KG1 (cell line): ENCODE results near the gene CACNA1A.
"Not testable (repeated sequence)": the region's sequence is repeated elsewhere in the genome, so short reads cannot be mapped to it uniquely, and the experiment has no call there.

ENCODE experiments used
- DNase-seq: peaks from one replicate; lab custom pipeline; 2025; lab: John Stamatoyannopoulos, UW

Gene CACNA1A

GRCh38 chr19:13427273-13428051 lies 78.8 kb downstream of the CACNA1A start:
- no peak for DNase-seq

- not testable (repeated sequence) for DNase-seq
Measured at GRCh38 chr19:13425875-13426274, 80.4 kb downstream of the CACNA1A start.

- no peak for DNase-seq
Measured at GRCh38 chr19:13425151-13425550, 81.1 kb downstream of the CACNA1A start.

- DNase-seq, result no peak
Measured at GRCh38 chr19:13420780-13421179, 85.5 kb downstream of the CACNA1A start.

- no peak for DNase-seq
Measured at GRCh38 chr19:13417054-13417453, 89.2 kb downstream of the CACNA1A start.

GRCh38 chr19:13411899-13412298 lies 94.4 kb downstream of the CACNA1A start:
- DNase-seq, result no peak

- no peak for DNase-seq
Measured at GRCh38 chr19:13410946-13411345, 95.3 kb downstream of the CACNA1A start.

GRCh38 chr19:13408889-13409518 lies 97.3 kb downstream of the CACNA1A start:
- no peak for DNase-seq

GRCh38 chr19:13404236-13404635 lies 102.0 kb downstream of the CACNA1A start:
- DNase-seq, result no peak

GRCh38 chr19:13401388-13401787 lies 104.9 kb downstream of the CACNA1A start:
- DNase-seq, result no peak

GRCh38 chr19:13400296-13400695 lies 106.0 kb downstream of the CACNA1A start:
- DNase-seq, result no peak

GRCh38 chr19:13399746-13400145 lies 106.5 kb downstream of the CACNA1A start:
- DNase-seq, result no peak

GRCh38 chr19:13398780-13399726 lies 107.2 kb downstream of the CACNA1A start:
- DNase-seq, result no peak

GRCh38 chr19:13398182-13398581 lies 108.1 kb downstream of the CACNA1A start:
- no peak for DNase-seq

- no peak for DNase-seq
Measured at GRCh38 chr19:13396250-13397080, 109.8 kb downstream of the CACNA1A start.

GRCh38 chr19:13382633-13382938 lies 123.7 kb downstream of the CACNA1A start:
- DNase-seq, result no peak

GRCh38 chr19:13381827-13382632 lies 124.2 kb downstream of the CACNA1A start:
- DNase-seq, result no peak

GRCh38 chr19:13376537-13376936 lies 129.7 kb downstream of the CACNA1A start:
- no peak for DNase-seq

- no peak for DNase-seq
Measured at GRCh38 chr19:13373599-13373998, 132.7 kb downstream of the CACNA1A start.

- no peak for DNase-seq
Measured at GRCh38 chr19:13370948-13371347, 135.3 kb downstream of the CACNA1A start.
